PC-9 (cell line): ENCODE data around the gene CAMTA1.

Source experiments
- EZH2 ChIP-seq: fragments of 200-600 bp; sonication (generic); IDR thresholded peaks from 2 replicates; pipeline ENCODE4 v1.8.0; 2017; ENCODE audit warnings: antibody characterized with exemption, low read depth
- TF ChIP-seq, protein P1 (sequence below): fragments of 200-600 bp; sonication (generic); conservative IDR thresholded peaks from 2 replicates; pipeline ENCODE4 v1.6.1; 2017; ENCODE audit warnings: mixed run types, antibody characterized with exemption, mild to moderate bottlenecking, moderate library complexity

DNA sequence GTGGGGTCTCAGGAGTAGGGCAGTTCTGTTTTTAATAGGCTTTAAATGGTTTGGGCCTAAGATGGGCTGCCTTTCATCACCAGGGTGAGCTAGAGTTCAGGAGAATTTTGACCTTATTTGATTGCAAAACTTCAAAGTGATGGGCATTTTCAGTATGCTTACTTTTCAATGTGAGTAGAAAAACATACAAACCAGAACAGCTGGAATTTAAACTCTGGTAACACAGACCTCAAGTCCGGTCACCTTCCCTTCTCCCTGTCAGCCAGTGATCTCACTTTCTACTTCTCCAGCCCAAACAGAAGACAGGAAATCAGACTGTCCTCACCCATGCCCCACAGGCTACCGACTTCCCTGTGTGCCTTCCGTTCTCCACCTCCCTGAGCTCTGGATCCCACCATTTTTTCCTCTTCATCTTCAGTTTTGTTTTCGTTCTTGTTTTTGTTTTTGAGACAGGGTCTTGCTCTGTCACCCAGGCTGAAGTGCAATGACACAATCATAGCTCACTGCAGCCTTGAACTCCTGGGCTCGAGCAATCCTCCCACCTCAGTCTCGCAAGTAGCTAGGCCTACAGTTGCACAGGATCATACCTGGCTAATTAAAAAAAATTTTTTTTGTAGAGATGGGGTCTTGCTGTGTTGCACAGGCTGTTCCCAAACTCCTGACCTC lies 374.0 kb downstream of the CAMTA1 start:
- TF ChIP-seq, protein P1, sequence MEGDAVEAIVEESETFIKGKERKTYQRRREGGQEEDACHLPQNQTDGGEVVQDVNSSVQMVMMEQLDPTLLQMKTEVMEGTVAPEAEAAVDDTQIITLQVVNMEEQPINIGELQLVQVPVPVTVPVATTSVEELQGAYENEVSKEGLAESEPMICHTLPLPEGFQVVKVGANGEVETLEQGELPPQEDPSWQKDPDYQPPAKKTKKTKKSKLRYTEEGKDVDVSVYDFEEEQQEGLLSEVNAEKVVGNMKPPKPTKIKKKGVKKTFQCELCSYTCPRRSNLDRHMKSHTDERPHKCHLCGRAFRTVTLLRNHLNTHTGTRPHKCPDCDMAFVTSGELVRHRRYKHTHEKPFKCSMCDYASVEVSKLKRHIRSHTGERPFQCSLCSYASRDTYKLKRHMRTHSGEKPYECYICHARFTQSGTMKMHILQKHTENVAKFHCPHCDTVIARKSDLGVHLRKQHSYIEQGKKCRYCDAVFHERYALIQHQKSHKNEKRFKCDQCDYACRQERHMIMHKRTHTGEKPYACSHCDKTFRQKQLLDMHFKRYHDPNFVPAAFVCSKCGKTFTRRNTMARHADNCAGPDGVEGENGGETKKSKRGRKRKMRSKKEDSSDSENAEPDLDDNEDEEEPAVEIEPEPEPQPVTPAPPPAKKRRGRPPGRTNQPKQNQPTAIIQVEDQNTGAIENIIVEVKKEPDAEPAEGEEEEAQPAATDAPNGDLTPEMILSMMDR = no peak
- no peak for TF ChIP-seq EZH2
